WTC11 (cell line): ENCODE results near the gene DNAJC19. TPM values are rescaled to one million over a fixed set of nuclear protein-coding genes. Genes with fewer than 3 reads are reported as not detected.

ENCODE experiments used
- ATAC-seq: fragments of 200-7000 bp; cut with Tn5 transposase; 2 replicates; pipeline ENCODE4 v1.10.0; 2021; ENCODE audit warnings: mild to moderate bottlenecking, moderate library complexity
- CTCF ChIA-PET: fragments of 300-600 bp; sonication (Branson Sonifier 250); formaldehyde crosslinking; loops from one replicate; lab custom pipeline; 2021; ENCODE audit warnings: antibody characterized with exemption; lab: Charles Lee
- POLR2A ChIA-PET: fragments of 350-600 bp; sonication (Branson Sonifier 250); formaldehyde crosslinking; loops from one replicate; lab custom pipeline; 2021; ENCODE audit warnings: antibody characterized with exemption; lab: Charles Lee
- DNase-seq: peaks from one replicate; pipeline ENCODE4 v3.0.0; 2021; ENCODE audit warnings: low spot score
- H3K27ac Mint-ChIP-seq: 2 replicates; pipeline ENCODE4 v1.8.0; 2021; ENCODE audit warnings: mixed read lengths
- H3K27me3 Mint-ChIP-seq: 2 replicates; pipeline ENCODE4 v1.8.0; 2021; ENCODE audit warnings: low read depth, mild to moderate bottlenecking, moderate library complexity, mixed read lengths
- H3K36me3 Mint-ChIP-seq: 2 replicates; pipeline ENCODE4 v1.8.0; 2021; ENCODE audit warnings: mixed read lengths
- H3K4me1 Mint-ChIP-seq: 2 replicates; pipeline ENCODE4 v1.8.0; 2022; ENCODE audit warnings: mixed read lengths
- H3K4me3 Mint-ChIP-seq: 2 replicates; pipeline ENCODE4 v1.8.0; 2021; ENCODE audit warnings: mild to moderate bottlenecking, moderate library complexity, mixed read lengths
- H3K9me3 Mint-ChIP-seq: 2 replicates; pipeline ENCODE4 v1.8.0; 2021; ENCODE audit warnings: mixed read lengths
- ARID4B ChIP-seq: sonication (generic); formaldehyde crosslinking; IDR thresholded peaks from 2 replicates; pipeline ENCODE4 v1.8.0; 2023; ENCODE audit warnings: missing genetic modification reagents, mild to moderate bottlenecking, borderline replicate concordance
- ATF1 ChIP-seq: sonication (generic); formaldehyde crosslinking; IDR thresholded peaks from 2 replicates; pipeline ENCODE4 v1.8.1; 2023; ENCODE audit warnings: mild to moderate bottlenecking, moderate library complexity, missing genetic modification reagents
- ERG ChIP-seq: fragments of 250-450 bp; sonication (Bioruptor Pico); IDR thresholded peaks from 2 replicates; pipeline ENCODE4 v1.8.0; 2021; ENCODE audit warnings: mild to moderate bottlenecking
- FOXJ3 ChIP-seq: sonication (generic); formaldehyde crosslinking; IDR thresholded peaks from 2 replicates; pipeline ENCODE4 v1.9.0; 2021; ENCODE audit warnings: missing genetic modification reagents, mild to moderate bottlenecking, borderline replicate concordance
- JAZF1 ChIP-seq: fragments of 250-450 bp; sonication (Bioruptor Pico); IDR thresholded peaks from 2 replicates; pipeline ENCODE4 v1.9.0; 2021; ENCODE audit warnings: moderate library complexity, mild to moderate bottlenecking, inconsistent platforms
- ZNF121 ChIP-seq: sonication (generic); formaldehyde crosslinking; IDR thresholded peaks from 2 replicates; pipeline ENCODE4 v1.8.0; 2023; ENCODE audit warnings: missing genetic modification reagents
- total RNA-seq: library from RNA; stranded (reverse); gene quantifications from 3 replicates; pipeline ENCODE4 v1.2.3, GENCODE V29; 2021
- TF ChIP-seq, protein P1 (sequence below): fragments of 250-450 bp; sonication (Bioruptor Pico); IDR thresholded peaks from 2 replicates; pipeline ENCODE4 v1.9.0; 2021; ENCODE audit warnings: mild to moderate bottlenecking, borderline replicate concordance
- TF ChIP-seq, protein P2 (sequence below): sonication (generic); formaldehyde crosslinking; IDR thresholded peaks from 2 replicates; pipeline ENCODE4 v1.8.1; 2023; ENCODE audit warnings: mild to moderate bottlenecking, missing genetic modification reagents, borderline replicate concordance
- TF ChIP-seq, protein P3 (sequence below): sonication (generic); formaldehyde crosslinking; conservative IDR thresholded peaks from 2 replicates; pipeline ENCODE4 v1.8.1; 2022; ENCODE audit warnings: mild to moderate bottlenecking, missing genetic modification reagents
- TF ChIP-seq, protein P4 (sequence below): fragments of 250-450 bp; sonication (Bioruptor Pico); IDR thresholded peaks from 2 replicates; pipeline ENCODE4 v1.9.0; 2021; ENCODE audit warnings: moderate library complexity, mild to moderate bottlenecking, inconsistent platforms, borderline replicate concordance

DNAJC19 gene
- total RNA-seq, 1 experiment from 2014 or later, result 65.7 TPM

DNA sequence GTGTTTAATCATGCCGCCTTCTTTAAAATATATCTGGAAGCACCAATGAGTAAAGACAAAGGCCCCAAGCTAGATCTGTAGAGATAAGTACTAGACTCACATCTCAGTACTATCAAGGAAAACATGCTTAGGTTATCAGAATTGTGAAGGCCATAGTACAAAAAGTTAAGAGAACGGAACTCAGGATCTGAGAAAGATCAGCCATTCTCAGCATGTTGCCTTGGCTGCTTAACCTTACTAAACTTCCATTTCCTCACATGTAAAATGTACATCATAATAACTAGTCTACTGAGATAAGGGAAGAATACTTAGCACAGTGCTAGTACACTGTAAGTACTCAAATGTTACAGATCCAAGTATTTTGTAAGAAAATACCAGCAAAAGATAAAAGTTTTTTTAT, 7.6 kb downstream of the DNAJC19 start (continued):
- TF ChIP-seq, protein P1, sequence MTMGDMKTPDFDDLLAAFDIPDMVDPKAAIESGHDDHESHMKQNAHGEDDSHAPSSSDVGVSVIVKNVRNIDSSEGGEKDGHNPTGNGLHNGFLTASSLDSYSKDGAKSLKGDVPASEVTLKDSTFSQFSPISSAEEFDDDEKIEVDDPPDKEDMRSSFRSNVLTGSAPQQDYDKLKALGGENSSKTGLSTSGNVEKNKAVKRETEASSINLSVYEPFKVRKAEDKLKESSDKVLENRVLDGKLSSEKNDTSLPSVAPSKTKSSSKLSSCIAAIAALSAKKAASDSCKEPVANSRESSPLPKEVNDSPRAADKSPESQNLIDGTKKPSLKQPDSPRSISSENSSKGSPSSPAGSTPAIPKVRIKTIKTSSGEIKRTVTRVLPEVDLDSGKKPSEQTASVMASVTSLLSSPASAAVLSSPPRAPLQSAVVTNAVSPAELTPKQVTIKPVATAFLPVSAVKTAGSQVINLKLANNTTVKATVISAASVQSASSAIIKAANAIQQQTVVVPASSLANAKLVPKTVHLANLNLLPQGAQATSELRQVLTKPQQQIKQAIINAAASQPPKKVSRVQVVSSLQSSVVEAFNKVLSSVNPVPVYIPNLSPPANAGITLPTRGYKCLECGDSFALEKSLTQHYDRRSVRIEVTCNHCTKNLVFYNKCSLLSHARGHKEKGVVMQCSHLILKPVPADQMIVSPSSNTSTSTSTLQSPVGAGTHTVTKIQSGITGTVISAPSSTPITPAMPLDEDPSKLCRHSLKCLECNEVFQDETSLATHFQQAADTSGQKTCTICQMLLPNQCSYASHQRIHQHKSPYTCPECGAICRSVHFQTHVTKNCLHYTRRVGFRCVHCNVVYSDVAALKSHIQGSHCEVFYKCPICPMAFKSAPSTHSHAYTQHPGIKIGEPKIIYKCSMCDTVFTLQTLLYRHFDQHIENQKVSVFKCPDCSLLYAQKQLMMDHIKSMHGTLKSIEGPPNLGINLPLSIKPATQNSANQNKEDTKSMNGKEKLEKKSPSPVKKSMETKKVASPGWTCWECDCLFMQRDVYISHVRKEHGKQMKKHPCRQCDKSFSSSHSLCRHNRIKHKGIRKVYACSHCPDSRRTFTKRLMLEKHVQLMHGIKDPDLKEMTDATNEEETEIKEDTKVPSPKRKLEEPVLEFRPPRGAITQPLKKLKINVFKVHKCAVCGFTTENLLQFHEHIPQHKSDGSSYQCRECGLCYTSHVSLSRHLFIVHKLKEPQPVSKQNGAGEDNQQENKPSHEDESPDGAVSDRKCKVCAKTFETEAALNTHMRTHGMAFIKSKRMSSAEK (CRISPR knock-in tag), result no peak
- no peak for TF ChIP-seq ERG
- TF ChIP-seq, protein P2, sequence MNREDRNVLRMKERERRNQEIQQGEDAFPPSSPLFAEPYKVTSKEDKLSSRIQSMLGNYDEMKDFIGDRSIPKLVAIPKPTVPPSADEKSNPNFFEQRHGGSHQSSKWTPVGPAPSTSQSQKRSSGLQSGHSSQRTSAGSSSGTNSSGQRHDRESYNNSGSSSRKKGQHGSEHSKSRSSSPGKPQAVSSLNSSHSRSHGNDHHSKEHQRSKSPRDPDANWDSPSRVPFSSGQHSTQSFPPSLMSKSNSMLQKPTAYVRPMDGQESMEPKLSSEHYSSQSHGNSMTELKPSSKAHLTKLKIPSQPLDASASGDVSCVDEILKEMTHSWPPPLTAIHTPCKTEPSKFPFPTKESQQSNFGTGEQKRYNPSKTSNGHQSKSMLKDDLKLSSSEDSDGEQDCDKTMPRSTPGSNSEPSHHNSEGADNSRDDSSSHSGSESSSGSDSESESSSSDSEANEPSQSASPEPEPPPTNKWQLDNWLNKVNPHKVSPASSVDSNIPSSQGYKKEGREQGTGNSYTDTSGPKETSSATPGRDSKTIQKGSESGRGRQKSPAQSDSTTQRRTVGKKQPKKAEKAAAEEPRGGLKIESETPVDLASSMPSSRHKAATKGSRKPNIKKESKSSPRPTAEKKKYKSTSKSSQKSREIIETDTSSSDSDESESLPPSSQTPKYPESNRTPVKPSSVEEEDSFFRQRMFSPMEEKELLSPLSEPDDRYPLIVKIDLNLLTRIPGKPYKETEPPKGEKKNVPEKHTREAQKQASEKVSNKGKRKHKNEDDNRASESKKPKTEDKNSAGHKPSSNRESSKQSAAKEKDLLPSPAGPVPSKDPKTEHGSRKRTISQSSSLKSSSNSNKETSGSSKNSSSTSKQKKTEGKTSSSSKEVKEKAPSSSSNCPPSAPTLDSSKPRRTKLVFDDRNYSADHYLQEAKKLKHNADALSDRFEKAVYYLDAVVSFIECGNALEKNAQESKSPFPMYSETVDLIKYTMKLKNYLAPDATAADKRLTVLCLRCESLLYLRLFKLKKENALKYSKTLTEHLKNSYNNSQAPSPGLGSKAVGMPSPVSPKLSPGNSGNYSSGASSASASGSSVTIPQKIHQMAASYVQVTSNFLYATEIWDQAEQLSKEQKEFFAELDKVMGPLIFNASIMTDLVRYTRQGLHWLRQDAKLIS (CRISPR knock-in tag), result no peak
- TF ChIP-seq, protein P3, sequence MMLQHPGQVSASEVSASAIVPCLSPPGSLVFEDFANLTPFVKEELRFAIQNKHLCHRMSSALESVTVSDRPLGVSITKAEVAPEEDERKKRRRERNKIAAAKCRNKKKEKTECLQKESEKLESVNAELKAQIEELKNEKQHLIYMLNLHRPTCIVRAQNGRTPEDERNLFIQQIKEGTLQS, result no peak
- TF ChIP-seq ARID4B (CRISPR knock-in tag), result no peak
- TF ChIP-seq, all 79 proteins: peak for 0

DNA sequence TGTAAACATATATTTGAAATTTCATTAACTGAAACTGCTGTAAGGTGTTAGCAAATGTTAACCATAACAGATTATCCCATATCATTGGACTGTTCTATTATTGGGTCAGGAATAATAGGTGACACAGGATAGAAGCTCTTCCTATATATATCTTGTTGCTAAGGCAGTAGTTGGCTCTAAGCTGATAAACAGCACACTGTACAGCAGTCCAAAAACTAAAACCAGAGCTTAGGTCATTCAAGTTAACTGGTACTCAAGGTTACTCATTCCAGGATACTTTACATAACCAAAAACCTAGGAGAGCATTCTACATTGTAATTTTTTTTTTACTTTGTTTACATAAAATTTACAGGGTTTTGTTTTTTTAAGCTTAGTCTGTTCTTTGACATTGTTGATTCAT, 8.9 kb downstream of the DNAJC19 start:
- ChIA-PET POLR2A (interaction anchor here (0.5 kb wide), 1 partner anchor 24 kb away, joined by 5 read pairs; no protein-coding TSS in a partner anchor), CTCF (interaction anchor here (0.9 to 1.3 kb wide), 3 partner anchors 9 to 176 kb away, joined by 3 to 4 read pairs (median 3); partner anchors contain the start of gene DNAJC19)
- H3K27me3 Mint-ChIP-seq, result no peaks in the 10 kb centered on the region
- peaks cover 19% of the 10 kb centered on the region for H3K36me3 Mint-ChIP-seq
- TF ChIP-seq ZNF121 (CRISPR knock-in tag) (no peak), JAZF1 (CRISPR knock-in tag) (no peak), FOXJ3 (CRISPR knock-in tag) (no peak), ATF1 (CRISPR knock-in tag) (no peak)
- TF ChIP-seq, protein P4, sequence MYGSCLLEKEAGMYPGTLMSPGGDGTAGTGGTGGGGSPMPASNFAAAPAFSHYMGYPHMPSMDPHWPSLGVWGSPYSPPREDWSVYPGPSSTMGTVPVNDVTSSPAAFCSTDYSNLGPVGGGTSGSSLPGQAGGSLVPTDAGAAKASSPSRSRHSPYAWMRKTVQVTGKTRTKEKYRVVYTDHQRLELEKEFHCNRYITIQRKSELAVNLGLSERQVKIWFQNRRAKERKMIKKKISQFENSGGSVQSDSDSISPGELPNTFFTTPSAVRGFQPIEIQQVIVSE (CRISPR knock-in tag), result no peak
- no peaks in the 10 kb centered on the region for H3K9me3 Mint-ChIP-seq
- H3K4me1 Mint-ChIP-seq, result peaks cover 9% of the 10 kb centered on the region
- no peak overlapping the region for H3K27ac Mint-ChIP-seq
- DNase-seq (no peak), ATAC-seq (no peak)
- H3K4me3 Mint-ChIP-seq, result no peak overlapping the region
